ENCODE measurements around the gene NFKB1. TPM values are rescaled to one million over a fixed set of nuclear protein-coding genes. Genes with fewer than 3 reads are reported as not detected.

Gene NFKB1, protein sequence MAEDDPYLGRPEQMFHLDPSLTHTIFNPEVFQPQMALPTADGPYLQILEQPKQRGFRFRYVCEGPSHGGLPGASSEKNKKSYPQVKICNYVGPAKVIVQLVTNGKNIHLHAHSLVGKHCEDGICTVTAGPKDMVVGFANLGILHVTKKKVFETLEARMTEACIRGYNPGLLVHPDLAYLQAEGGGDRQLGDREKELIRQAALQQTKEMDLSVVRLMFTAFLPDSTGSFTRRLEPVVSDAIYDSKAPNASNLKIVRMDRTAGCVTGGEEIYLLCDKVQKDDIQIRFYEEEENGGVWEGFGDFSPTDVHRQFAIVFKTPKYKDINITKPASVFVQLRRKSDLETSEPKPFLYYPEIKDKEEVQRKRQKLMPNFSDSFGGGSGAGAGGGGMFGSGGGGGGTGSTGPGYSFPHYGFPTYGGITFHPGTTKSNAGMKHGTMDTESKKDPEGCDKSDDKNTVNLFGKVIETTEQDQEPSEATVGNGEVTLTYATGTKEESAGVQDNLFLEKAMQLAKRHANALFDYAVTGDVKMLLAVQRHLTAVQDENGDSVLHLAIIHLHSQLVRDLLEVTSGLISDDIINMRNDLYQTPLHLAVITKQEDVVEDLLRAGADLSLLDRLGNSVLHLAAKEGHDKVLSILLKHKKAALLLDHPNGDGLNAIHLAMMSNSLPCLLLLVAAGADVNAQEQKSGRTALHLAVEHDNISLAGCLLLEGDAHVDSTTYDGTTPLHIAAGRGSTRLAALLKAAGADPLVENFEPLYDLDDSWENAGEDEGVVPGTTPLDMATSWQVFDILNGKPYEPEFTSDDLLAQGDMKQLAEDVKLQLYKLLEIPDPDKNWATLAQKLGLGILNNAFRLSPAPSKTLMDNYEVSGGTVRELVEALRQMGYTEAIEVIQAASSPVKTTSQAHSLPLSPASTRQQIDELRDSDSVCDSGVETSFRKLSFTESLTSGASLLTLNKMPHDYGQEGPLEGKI
- total RNA-seq (10 to 100 TPM; 52.6 to 94.4 (median 60.1) TPM), polyA plus RNA-seq (10 to 100 TPM; 15.9 to 20.6 (median 16.0) TPM)
- long read RNA-seq, donor 1, partial matches to known transcripts, result 5 of 6 reads
- long read RNA-seq, donor 1, other reads (novel, unspliced or antisense), result 0 of 6 reads
- long read RNA-seq, donor 2, full-length matches to known transcripts, result 6 of 28 reads
- long read RNA-seq, donor 2, partial matches to known transcripts, result 22 of 28 reads
- long read RNA-seq, donor 2, other reads (novel, unspliced or antisense), result 0 of 28 reads

DNA sequence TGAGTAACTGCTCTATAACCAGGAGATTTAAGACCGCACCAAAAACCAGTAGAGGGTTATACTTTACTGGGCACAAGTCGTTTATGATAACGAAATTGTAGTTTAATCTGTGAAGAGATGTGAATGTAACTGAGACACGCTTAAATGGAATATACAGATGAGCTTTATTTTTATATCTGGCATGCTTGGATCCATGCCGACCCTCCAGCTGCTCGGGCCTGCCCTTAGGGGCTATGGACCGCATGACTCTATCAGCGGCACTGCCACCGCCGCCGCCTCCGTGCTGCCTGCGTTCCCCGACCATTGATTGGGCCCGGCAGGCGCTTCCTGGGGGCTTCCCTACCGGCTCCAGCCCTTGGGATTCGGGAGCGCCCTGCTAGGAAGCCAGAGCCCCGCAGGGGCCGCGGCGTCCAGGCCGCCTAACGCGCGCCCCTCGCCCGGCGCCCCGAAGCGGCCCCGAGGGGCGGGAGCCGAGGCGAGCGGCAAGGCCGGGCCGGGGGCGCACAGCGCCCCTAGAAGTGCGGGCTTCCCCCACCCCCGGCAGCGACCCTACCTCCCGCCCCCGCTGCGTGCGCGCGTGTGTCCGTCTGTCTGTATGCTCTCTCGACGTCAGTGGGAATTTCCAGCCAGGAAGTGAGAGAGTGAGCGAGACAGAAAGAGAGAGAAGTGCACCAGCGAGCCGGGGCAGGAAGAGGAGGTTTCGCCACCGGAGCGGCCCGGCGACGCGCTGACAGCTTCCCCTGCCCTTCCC lies at the start of gene NFKB1:
TSS of gene NFKB1 (plus strand) at position 664 of the 751 bp plus-strand sequence. CDS start 24,160 bp downstream, outside the sequence.
- Histone ChIP-seq H3K27me3 (replicated peaks in 1 of 7) (no peaks in the 10 kb centered on the region), H3K36me3 (no peaks in the 10 kb centered on the region), H3K27ac (peak within 1 kb of the TSS; percentile 86 to 99 (median 98)), H3K9me3 (no peaks in the 10 kb centered on the region), H3K4me1 (peaks cover 18 to 48% (median 45%) of the 10 kb centered on the region in 6 donors), H3K4me3 (peak within 1 kb of the TSS; percentile 71 to 92 (median 88))
- DNase-seq, result peak; percentile 94
- intact Hi-C loops (cut with DNase I; ENCODE audit: low total_unique reads), result loop anchor here (10.0 kb wide), 1 partner anchor 54 kb away; no protein-coding TSS in a partner anchor
- peak in 1 of 3 donors; percentile 39 for TF ChIP-seq POLR2A (IDR thresholded peaks at IDR 0.05)
- TF ChIP-seq POLR2AphosphoS5 (IDR thresholded peaks at IDR 0.05), result peak; percentile 83 to 87 (median 86)
- no peak for TF ChIP-seq CTCF (IDR thresholded peaks at IDR 0.05 in 8 of 11, conservative IDR thresholded peaks at IDR 0.05 in 3 of 11)
- WGBS, 5 donors, result 1 to 4% (median 1%) methylated on average over 6 to 63 of the region's 63 CpGs

- intact Hi-C loops (cut with DNase I; ENCODE audit: low total_unique reads), result loop anchor here (5.0 kb wide), 1 partner anchor 559 kb away; no protein-coding TSS in a partner anchor
- WGBS, 5 donors, result 50 to 100% (median 93%) methylated on average over 1 of the region's 1 CpG
Observed at GRCh38 chr4:102452854-102453253, 48.3 kb upstream of the NFKB1 start.

More at GRCh38 chr4:102452854-102453253, 48.3 kb upstream of the NFKB1 start:
- DNase-seq, result no peak
- no peak overlapping the region for H3K27ac ChIP-seq
- H3K27me3 ChIP-seq (replicated peaks in 1 of 7), result no peaks in the 10 kb centered on the region
- H3K4me1 ChIP-seq, result peaks cover 0 to under 1% (median 0%) of the 10 kb centered on the region in 6 donors
- H3K4me3 ChIP-seq, result no peak overlapping the region
- no peak for TF ChIP-seq POLR2AphosphoS5 (IDR thresholded peaks at IDR 0.05)
- no peak for TF ChIP-seq POLR2A (IDR thresholded peaks at IDR 0.05)
- TF ChIP-seq CTCF (IDR thresholded peaks at IDR 0.05 in 8 of 11, conservative IDR thresholded peaks at IDR 0.05 in 3 of 11), result no peak
- H3K36me3 ChIP-seq, result no peaks in the 10 kb centered on the region
- H3K9me3 ChIP-seq, result no peaks in the 10 kb centered on the region
